Endometrial microvascular endothelial cells (primary cell): ENCODE data around the gene NINJ2. TPM values are rescaled to one million over a fixed set of nuclear protein-coding genes. Genes with fewer than 3 reads are reported as not detected.

Experiments
- in situ Hi-C: cut with HindIII; loops from 2 replicates; pipeline ENCODE4 v1.10.0; 2017; ENCODE audit warnings: low sequenced_read_pairs, low pct_unique_long_range_greater_than_20kb; ENCODE audit errors: inconsistent ontology term
- total RNA-seq: library from RNA; depleted of rRNA; stranded (reverse); fragments of >200 nt; gene quantifications from one replicate; pipeline ENCODE4 v1.2.3, GENCODE V29; 2015; ENCODE audit errors: inconsistent ontology term

NINJ2 gene
- total RNA-seq, 1 donor from 2014 or later = 0.37 TPM

GRCh38 chr12:675562-675961 is 12.3 kb upstream of the NINJ2 start:
- in situ Hi-C loops = no loop called here

DNA sequence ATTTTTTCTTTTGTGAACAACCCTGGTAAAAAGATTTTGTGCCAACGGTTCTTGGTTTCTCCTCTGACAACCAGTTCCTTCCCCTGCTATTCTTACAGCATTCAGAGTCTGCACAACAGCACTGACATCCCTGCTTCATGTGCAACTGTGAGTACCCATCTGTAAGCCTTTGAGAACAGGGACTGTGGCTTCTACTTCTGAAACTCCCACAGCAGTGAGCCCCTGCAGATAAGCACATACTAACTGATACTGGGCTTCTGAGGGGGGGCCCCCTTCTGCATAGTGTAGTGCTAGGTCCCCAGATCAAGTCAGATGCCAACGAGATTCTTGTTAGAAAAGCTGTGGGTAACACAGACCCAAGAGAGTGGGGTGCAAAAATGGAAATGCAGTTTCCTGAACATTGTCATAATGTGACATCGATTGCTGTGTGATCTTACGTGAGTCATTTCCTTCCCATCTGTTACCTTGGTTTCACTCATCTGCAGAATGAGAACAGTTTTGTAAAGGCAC is 11.1 kb upstream of the NINJ2 start:
- in situ Hi-C loops = no loop called here

DNA sequence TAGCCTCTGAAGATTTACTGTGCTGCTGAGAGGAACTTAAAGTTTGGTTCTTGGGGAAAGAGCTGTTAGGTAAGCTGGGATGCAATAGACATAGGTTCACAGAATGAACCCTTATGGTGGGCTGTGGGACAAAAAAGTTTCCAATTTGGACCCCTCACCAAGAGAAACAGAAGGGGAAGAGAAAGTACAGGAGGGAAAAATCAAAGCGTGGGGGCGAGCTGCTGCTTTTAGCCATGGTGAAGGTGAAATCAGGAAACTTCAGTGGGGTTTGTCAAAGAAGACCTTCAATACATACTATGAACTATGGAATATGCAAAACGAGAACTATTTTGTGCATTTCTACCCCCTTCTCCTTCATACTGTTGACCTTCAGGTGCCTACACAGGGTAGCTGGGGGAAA is 10.6 kb upstream of the NINJ2 start:
- in situ Hi-C loops = no loop called here

DNA sequence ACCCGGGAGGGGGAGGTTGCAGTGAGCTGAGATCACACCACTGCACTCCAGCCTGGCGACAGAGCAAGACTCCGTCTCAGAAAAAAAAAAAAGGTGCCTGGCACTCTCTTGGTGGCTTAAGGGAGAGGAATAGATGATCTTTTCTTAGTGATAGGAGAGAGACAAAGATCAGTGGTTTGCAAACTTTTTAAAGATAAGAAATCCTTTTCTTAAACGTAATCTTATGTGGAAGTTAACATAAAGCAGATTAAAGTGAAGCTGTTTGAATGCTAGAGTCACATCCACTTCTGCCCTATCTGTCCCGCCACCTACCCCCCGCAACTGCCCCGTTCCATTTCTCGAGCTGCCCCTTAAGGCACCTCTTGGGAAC is 6.3 kb upstream of the NINJ2 start:
- in situ Hi-C loops = no loop called here

- in situ Hi-C loops = no loop called here
Measured at GRCh38 chr12:668090-668481, 4.8 kb upstream of the NINJ2 start.

DNA sequence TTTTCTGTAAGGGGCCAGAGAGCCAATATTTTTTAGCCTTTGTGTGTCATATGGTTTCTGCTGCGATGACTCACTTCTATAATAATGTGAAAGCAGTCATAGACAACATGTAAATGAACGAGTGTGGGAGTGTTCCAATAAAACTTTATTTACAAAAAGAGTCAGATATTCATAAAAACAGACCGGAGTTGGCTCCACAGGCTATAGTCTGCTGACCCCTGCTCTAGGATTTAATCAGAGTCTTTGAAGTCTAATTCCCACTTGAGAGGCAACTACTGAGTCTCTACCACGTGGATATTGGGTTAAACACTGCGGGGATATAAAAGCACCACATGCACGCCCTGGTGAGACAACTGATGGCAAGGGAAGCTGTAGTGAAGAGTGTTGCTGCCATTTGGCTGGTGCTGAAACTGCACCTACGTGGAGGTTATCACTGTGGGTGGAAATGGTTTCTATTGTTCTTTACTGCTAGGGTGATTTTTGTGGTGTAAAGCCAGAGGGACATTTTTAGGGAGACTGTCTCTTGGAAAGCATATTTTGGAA is 3.6 kb upstream of the NINJ2 start:
- in situ Hi-C loops = no loop called here

DNA sequence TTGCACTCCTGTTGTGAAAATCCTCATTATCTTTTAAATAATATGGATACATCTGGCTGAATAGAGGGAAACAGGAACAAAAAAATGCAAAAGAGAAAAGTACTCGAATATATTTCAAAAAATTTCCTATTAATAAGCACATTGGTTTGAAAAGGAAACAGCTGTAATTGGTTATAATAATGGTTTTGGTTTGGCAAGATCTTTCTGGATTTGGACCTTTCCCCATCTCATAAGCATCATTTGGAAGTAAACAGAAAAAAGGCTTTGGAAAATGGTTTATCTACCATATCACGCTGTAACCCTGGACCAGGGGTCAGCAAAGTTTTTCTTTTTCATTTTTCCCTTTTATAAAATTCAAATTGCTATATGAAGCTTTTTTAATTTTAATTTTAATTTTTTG is 2.8 kb upstream of the NINJ2 start:
- in situ Hi-C loops = no loop called here

DNA sequence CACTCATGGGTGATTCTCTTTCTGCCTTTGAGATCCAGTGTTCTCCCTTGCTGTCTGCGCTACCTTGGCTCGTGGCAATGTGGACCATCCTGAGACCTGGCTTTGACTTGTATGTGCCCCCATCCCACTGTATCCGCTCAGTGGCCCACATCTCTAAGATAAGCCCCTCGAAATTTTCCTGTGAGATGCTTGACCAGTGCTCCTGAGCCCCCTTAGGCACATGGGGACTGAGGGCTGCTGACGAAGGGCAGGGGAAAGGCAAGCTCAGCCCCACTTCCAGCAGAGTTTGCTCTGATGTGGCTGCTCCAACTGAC is 1.5 kb upstream of the NINJ2 start:
- in situ Hi-C loops = no loop called here

GRCh38 chr12:664075-664778 is 982 bp upstream of the NINJ2 start:
- in situ Hi-C loops = no loop called here

- in situ Hi-C loops = no loop called here
Measured at GRCh38 chr12:662566-663292, 516 bp downstream of the NINJ2 start.

DNA sequence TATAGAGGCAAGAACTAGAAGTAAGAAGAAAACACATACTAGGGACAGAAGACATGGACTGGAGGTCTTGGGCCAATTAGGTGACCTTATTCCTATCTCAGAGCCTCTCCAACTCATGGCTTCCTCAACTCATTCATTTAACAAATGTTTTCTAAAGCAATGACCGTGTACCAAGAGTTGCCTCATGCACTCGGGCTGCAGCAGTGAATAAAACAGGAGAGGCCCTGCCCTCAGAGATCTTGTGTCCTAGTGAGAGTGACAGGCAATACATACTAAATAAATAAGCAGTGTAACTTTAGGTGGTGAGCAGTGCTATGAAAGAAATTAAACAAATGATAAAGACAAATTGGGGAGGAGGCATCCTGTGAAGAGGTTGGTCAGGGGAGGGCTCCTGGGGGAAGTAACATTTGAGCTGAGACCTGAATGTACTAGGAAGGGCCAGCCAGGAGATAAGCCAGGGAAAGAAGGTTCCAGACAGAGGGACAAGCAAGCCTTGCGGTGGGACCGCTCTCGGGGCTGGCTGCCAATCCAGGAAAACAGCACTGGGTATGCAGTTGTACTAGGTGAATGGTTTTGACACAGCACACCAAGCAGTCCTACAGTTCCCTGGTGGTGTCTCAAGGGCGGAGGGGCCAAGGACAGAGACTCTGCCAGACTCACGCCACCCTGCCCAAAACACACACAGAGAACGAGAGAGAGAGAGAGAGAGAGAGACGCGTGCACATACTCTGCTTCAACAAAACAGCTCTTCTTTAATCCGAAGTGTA is 1.3 kb downstream of the NINJ2 start:
- in situ Hi-C loops = no loop called here

GRCh38 chr12:659090-659683 is 4.1 kb downstream of the NINJ2 start:
- in situ Hi-C loops = no loop called here

GRCh38 chr12:650983-651382 is 12.3 kb downstream of the NINJ2 start:
- in situ Hi-C loops = no loop called here

GRCh38 chr12:647385-648085 is 15.7 kb downstream of the NINJ2 start:
- in situ Hi-C loops = no loop called here

DNA sequence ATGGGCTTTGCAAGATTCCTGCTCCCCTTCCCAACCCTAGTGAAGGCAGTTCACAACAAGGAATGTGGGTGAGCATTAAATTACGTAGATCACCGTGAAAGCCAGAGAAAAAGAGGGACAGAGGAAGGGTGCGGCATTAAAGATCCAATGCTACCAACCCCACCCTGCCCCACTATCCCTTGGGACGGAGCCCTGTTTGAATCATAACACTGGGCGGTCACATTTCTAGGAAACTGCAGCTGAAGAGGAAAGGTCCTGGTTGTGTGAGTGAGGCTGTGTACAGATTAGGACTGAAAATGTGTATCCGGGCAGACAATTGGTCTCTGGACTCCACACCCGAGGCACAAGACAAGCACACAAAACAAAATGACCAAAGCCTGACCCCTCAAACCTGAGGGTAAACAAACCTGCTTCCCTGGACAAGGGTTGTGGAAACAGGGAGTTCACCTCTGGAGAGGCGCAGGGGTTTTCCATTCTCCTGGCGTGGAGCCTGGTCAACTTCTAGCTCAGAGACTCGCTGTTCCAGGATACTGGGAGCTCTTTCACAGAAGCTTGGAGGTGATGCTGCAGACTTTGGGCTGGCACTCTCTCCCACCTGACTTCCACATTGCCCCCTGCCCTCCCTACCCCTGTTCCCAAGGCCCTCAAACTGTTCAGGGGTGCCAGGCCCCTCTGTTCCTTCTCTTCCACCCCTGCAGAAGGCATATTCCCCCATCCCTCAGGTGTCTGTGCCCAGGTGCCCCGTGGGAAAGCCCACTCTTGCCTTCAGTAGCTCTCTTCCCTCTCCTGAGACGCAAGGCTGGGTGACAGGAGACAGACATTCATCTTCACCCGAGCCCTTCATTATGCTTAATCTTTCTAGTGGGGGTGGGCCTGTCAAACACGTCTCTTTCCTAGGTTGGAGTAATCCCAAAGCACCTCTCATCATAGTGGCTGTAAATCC is 16.5 kb downstream of the NINJ2 start:
- in situ Hi-C loops = no loop called here

- in situ Hi-C loops = no loop called here
Measured at GRCh38 chr12:645563-646071, 17.6 kb downstream of the NINJ2 start.

GRCh38 chr12:644818-645552 is 18.3 kb downstream of the NINJ2 start:
- in situ Hi-C loops = no loop called here
